MCF 10A (cell line): ENCODE results near the gene RAI1. TPM values are rescaled to one million over a fixed set of nuclear protein-coding genes. Genes with fewer than 3 reads are reported as not detected.
A peak's percentile ranks its signal among the peaks of the same experiment; 100 is the strongest.

Experiments
- BruUV-seq: library from RNA; stranded (reverse); fragments of 400-500 nt; replicated peaks from 2 replicates; lab custom pipeline; 2021; lab: Mats Ljungman, UMichigan
- CTCF ChIA-PET: fragments of 300-600 bp; sonication (Branson Sonifier 250); formaldehyde crosslinking; extraction: SDS; loops from one replicate; lab custom pipeline; 2021; ENCODE audit warnings: antibody characterized with exemption, inconsistent platforms; lab: Yijun Ruan, JAX
- POLR2A ChIA-PET: fragments of 300-600, 350-650 bp; sonication (Branson Sonifier 250); formaldehyde crosslinking; extraction: SDS; loops from one replicate; lab custom pipeline; 2020; ENCODE audit warnings: antibody characterized with exemption, inconsistent platforms; lab: Yijun Ruan, JAX
- DNase-seq: peaks from one replicate; pipeline ENCODE4 v3.0.0-alpha.2; 2018; ENCODE audit not compliant: unreplicated experiment
- H3K27ac Mint-ChIP-seq: one replicate; pipeline ENCODE4 v1.8.0; 2022; ENCODE audit warnings: mild to moderate bottlenecking, low read depth, mixed read lengths; ENCODE audit not compliant: unreplicated experiment
- H3K27me3 Mint-ChIP-seq: one replicate; pipeline ENCODE4 v1.8.0; 2022; ENCODE audit warnings: mixed read lengths; ENCODE audit not compliant: insufficient read depth, unreplicated experiment
- H3K36me3 Mint-ChIP-seq: one replicate; pipeline ENCODE4 v1.8.0; 2022; ENCODE audit warnings: mild to moderate bottlenecking, moderate library complexity, mixed read lengths; ENCODE audit not compliant: insufficient read depth, unreplicated experiment
- H3K4me1 Mint-ChIP-seq: one replicate; pipeline ENCODE4 v1.8.0; 2022; ENCODE audit warnings: mixed read lengths; ENCODE audit not compliant: insufficient read depth, unreplicated experiment
- H3K4me3 Mint-ChIP-seq: one replicate; pipeline ENCODE4 v1.8.0; 2022; ENCODE audit warnings: mild to moderate bottlenecking, moderate library complexity, mixed read lengths; ENCODE audit not compliant: unreplicated experiment
- H3K9me3 Mint-ChIP-seq: one replicate; pipeline ENCODE4 v1.8.0; 2022; ENCODE audit warnings: mixed read lengths; ENCODE audit not compliant: unreplicated experiment
- CTCF ChIP-seq: fragments of 200-600 bp; IDR thresholded peaks from one replicate; pipeline ENCODE4 v1.8.0; 2022; ENCODE audit warnings: antibody characterized with exemption, mild to moderate bottlenecking; ENCODE audit not compliant: unreplicated experiment
- intact Hi-C: fragments of 100-400 bp; cut with micrococcal nuclease; formaldehyde crosslinking; loops from 2 replicates; pipeline ENCODE4 v1.14.1; 2022
- total RNA-seq: library from RNA; stranded (reverse); gene quantifications from 2 replicates; pipeline ENCODE4 v1.2.3, GENCODE V29; 2022

Gene RAI1
- total RNA-seq, 1 experiment from 2014 or later: 30.4 TPM

- no TSS peak for BruUV-seq
- DNase-seq: no peak
- intact Hi-C loops: no loop called here
- CTCF ChIA-PET: interaction anchor here (1.2 kb wide), 1 partner anchor 79 kb away, joined by 5 read pairs; no protein-coding TSS in a partner anchor
- no peak for TF ChIP-seq CTCF
- Mint-ChIP-seq H3K27ac (no peak overlapping the region), H3K9me3 (no peaks in the 10 kb centered on the region), H3K27me3 (no peaks in the 10 kb centered on the region), H3K4me1 (peaks cover 37% of the 10 kb centered on the region), H3K36me3 (peaks cover 17% of the 10 kb centered on the region), H3K4me3 (no peak overlapping the region)
- POLR2A ChIA-PET: interaction anchor here (0.8 kb wide), 1 partner anchor 10 kb away, joined by 3 read pairs; no protein-coding TSS in a partner anchor
These were observed 49.1 kb downstream of the RAI1 start for GRCh38 chr17:17730250-17730935.

- H3K27ac Mint-ChIP-seq: peak overlapping the region; percentile 25
- BruUV-seq: no TSS peak
- POLR2A ChIA-PET: interaction anchor here (0.8 to 1.1 kb wide), 2 partner anchors 17 to 23 kb away, joined by 3 read pairs; no protein-coding TSS in a partner anchor
- no peak overlapping the region for H3K4me3 Mint-ChIP-seq
- intact Hi-C loops: no loop called here
- no peaks in the 10 kb centered on the region for H3K27me3 Mint-ChIP-seq
- CTCF ChIA-PET: no interaction called here
- peaks cover 29% of the 10 kb centered on the region for H3K36me3 Mint-ChIP-seq
- H3K9me3 Mint-ChIP-seq: no peaks in the 10 kb centered on the region
- H3K4me1 Mint-ChIP-seq: peaks cover 51% of the 10 kb centered on the region
- DNase-seq: no peak
- TF ChIP-seq CTCF: no peak
These were observed 51.2 kb downstream of the RAI1 start for GRCh38 chr17:17732444-17732843.

- ChIA-PET POLR2A (interaction anchor here (0.6 to 1.1 kb wide), 3 partner anchors 16 to 536 kb away, joined by 3 read pairs; no protein-coding TSS in a partner anchor), CTCF (interaction anchor here (0.7 kb wide), 1 partner anchor 20 kb away, joined by 3 read pairs; no protein-coding TSS in a partner anchor)
- intact Hi-C loops: no loop called here
- H3K36me3 Mint-ChIP-seq: peaks cover 29% of the 10 kb centered on the region
- H3K9me3 Mint-ChIP-seq: no peaks in the 10 kb centered on the region
- no peak overlapping the region for H3K4me3 Mint-ChIP-seq
- peaks cover 46% of the 10 kb centered on the region for H3K4me1 Mint-ChIP-seq
- no peak for DNase-seq
- peak overlapping the region; percentile 25 for H3K27ac Mint-ChIP-seq
- BruUV-seq: no TSS peak
- H3K27me3 Mint-ChIP-seq: no peaks in the 10 kb centered on the region
- no peak for TF ChIP-seq CTCF
These were observed 51.8 kb downstream of the RAI1 start for GRCh38 chr17:17732892-17733670.
